HG02798 (cell line): Measurements from ENCODE around the gene MED6.
A peak's percentile ranks its signal among the peaks of the same experiment; 100 is the strongest.

Experiments
- ATAC-seq: cut with Tn5 transposase; IDR thresholded peaks from one replicate; pipeline ENCODE4 v1.9.1; 2021; ENCODE audit warnings: mild to moderate bottlenecking; ENCODE audit not compliant: unreplicated experiment, poor library complexity

The MED6 gene, protein sequence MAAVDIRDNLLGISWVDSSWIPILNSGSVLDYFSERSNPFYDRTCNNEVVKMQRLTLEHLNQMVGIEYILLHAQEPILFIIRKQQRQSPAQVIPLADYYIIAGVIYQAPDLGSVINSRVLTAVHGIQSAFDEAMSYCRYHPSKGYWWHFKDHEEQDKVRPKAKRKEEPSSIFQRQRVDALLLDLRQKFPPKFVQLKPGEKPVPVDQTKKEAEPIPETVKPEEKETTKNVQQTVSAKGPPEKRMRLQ

GRCh38 chr14:70600382-70601157, at the start of gene MED6:
Gene MED6, minus strand, starts transcription at chr14:70600655. Its CDS starts 18 bp downstream, at chr14:70600637.
- peak; percentile 93 for ATAC-seq

GRCh38 chr14:70649803-70650202, 49.3 kb upstream of the MED6 start:
- ATAC-seq: no peak

GRCh38 chr14:70648346-70648745, 47.9 kb upstream of the MED6 start:
- no peak for ATAC-seq

GRCh38 chr14:70646705-70647104, 46.2 kb upstream of the MED6 start:
- no peak for ATAC-seq

DNA sequence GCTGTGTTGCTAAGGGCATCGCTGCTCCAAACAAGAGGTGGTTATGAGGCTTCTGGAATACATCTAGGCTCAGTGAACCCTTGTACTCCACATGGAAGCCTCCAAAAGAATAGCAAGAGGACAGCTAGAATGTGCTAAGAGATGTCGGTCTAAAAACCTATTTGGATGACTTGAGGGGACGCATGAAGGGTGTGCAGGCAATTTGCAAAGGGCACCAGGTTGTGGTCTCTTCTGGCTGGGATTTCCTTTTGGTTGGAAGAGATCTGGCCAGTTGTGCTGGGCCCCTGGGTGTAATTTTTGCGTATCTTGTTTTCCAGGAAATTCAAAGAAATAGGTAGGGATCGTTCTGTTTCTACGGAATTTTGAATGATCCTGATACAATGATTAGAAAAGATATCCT, 45.4 kb upstream of the MED6 start:
- no peak for ATAC-seq

GRCh38 chr14:70643967-70644366, 43.5 kb upstream of the MED6 start:
- ATAC-seq: no peak

DNA sequence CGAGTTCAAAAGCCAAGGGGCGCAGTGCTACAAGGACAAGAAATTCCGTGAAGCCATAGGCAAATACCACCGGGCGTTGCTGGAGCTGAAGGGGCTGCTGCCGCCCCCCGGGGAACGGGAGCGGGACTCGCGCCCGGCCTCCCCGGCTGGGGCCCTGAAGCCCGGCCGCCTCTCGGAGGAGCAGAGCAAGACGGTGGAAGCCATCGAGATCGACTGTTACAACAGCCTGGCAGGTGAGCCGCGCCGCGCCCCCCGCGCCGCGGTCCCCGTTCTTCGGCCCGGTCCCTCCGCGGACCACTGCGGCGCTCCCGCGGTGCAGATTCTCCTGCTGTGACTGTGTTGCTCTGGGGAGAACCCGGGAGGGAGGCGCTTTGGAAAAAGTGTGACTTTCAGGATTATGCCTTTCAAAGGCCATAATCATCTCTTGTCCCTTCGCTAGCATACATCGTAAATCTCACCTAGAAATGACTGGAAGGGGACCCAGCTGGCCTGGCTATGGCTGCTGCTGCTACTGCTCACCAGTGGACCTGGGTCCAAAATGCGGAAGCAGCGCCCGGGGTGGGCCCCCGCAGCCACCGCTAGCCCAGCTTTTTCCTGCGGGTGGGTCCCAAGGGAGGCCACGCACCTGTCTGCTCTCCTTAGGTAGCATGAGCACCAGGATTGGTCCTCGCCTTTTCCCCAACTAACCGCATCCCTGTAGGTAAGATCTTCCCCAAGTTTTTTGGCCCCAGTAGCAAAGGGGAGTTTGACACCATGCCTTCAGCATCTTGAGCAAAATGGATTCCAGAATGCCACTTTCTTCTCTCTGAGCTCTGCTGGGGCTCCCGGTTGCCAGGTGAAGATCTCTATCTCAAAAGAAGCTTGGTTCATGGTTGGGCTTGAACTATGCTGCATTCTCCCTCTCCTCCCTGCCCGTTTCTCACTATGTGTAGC, 42.1 kb upstream of the MED6 start:
- peak; percentile 26 for ATAC-seq

GRCh38 chr14:70641548-70642302, 41.3 kb upstream of the MED6 start, which contains the start of gene TTC9:
Gene TTC9, plus strand, starts transcription at chr14:70641916. Its CDS starts 214 bp downstream, at chr14:70642130.
- ATAC-seq: peak; percentile 33

DNA sequence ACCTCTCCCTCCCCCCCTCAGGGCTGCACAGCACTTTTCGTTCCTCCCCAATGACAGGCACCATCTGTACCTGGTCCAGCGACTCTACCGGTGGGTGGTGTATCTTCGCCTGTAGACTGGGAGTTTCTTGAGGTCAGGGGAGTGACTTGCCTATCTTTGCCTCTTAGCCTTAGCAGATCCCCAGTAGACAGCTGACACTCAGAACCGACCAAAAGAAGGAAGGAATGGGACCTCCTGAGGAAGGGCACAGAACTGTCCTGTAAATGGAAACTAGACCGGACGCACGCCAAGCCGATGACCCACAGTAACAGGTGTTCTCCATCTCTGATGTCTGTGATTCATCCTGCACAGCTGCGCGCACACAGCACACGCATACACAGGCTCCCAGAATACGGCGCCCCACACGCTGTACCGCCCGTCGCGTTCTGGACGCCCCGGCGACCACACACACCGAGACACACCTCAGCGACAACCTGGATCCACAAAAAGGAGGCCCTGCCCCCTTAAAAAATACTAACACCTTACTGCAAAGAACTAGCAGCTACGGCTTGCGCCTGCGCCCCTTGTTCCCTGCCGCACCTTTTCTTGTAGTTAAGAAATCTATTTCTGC, 40.6 kb upstream of the MED6 start:
- ATAC-seq: peak; percentile 73

DNA sequence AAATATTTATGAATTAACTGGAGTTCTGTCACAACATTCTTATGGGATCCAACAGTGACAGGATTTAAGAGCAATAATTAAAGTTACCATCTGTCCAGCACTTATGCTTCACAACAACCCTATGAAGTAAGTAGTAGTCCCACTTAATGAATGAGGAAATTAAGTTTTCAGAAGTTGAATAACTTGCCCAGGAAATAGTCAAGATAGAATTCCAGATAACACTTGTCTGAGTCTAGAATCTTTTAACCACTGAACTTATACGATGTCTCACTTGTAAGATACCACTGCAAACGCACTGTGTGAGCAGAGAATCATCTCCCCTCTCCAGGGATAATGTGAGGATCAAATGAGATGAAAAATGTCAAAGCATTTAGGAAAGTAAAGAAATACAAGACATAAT, 38.0 kb upstream of the MED6 start:
- ATAC-seq: no peak

DNA sequence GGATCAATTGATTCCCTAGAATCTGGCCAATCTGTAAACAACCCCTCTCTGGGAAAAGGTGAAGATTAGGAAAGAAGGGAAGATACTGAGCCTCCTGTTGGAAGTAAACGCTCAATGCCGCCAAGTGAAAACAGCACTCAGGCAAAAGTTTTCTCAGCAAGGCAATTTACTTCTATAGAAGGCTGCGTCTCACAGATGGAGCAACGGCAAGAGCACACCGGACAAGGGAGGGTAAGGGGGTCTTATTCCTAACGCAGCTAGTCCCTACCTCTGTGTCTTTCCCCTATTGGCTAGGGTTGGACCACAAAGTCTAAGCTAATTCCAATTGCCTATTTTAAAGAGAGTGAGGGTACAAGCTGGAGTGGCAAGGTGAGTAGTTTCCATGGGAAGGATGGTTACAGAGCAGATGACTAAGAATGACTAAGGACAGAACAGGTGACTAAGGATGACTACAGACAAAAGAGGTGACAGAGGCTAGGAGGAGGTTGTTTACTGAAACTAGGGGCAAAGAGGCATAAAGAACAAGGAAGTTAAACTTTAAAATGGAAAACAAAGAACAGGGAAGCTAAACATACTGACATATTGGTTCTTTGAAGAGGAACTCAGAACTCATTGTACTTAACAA, 35.6 kb upstream of the MED6 start:
- ATAC-seq: no peak

GRCh38 chr14:70631948-70632347, 31.5 kb upstream of the MED6 start:
- no peak for ATAC-seq

- ATAC-seq: no peak
Measured at GRCh38 chr14:70624972-70625371, 24.5 kb upstream of the MED6 start.

DNA sequence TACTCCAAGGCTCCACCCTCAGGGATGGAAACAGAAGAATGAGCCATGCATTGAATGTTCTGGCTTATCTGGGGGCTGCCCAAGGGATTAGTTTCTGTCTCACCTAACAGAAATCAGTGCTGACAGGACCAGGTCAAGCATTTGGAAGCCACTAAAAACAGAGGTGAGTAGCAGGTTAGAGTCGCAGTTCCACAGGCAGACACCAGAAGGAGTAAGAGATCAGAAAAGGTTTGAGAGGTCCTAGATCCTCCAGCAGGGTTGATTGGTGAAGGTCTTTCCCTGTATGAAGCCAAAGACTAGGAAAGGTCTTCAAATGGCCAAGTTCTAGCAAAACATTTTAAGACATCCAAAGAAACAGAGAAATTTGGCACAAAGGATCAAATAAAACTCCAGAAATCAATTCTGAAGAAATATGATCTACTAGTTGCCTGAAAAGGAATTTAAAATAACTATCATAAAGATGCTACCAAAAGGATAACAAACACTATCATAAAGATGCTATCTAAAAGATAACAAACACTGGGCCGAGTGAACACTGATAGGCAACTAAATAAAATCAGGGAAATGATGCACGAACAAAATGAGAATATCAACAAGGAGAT, 21.8 kb upstream of the MED6 start:
- peak; percentile 57 for ATAC-seq

- no peak for ATAC-seq
Measured at GRCh38 chr14:70619708-70620107, 19.3 kb upstream of the MED6 start.

- no peak for ATAC-seq
Measured at GRCh38 chr14:70618314-70618713, 17.9 kb upstream of the MED6 start.

- no peak for ATAC-seq
Measured at GRCh38 chr14:70616646-70617045, 16.2 kb upstream of the MED6 start.

GRCh38 chr14:70611216-70611615, 10.8 kb upstream of the MED6 start:
- no peak for ATAC-seq

- no peak for ATAC-seq
Measured at GRCh38 chr14:70602254-70602653, 1.8 kb upstream of the MED6 start.
